Right lobe of liver (tissue), 4 donors: ENCODE measurements around the gene AFMID.
"Not testable (repeated sequence)": the region's sequence is repeated elsewhere in the genome, so short reads cannot be mapped to it uniquely, and the experiment has no call there.

ENCODE experiments used
- POLR2A ChIP-seq: fragments of 450-650 bp; IDR thresholded peaks from one replicate; pipeline ENCODE4 v1.6.1; 2017; ENCODE audit warnings: antibody characterized with exemption, mild to moderate bottlenecking
- TF ChIP-seq, protein P1 (sequence below), 4 donors: fragments of 200-600 bp in 3 of 4; fragments of 450-650 bp in 1 of 4; IDR thresholded peaks; one replicate each; pipeline versions ENCODE4 v1.5.1 to v1.8.0; 2016 to 2022; ENCODE audit warnings: antibody characterized with exemption in 4 of 4, mild to moderate bottlenecking in 2 of 4
- donor health status: DM: no; HTN: no; CAD: no.
- donor health status: DM: no; HTN: no; CAD: no.
- donor health status: DM: no; HTN: yes; CAD: no.

DNA sequence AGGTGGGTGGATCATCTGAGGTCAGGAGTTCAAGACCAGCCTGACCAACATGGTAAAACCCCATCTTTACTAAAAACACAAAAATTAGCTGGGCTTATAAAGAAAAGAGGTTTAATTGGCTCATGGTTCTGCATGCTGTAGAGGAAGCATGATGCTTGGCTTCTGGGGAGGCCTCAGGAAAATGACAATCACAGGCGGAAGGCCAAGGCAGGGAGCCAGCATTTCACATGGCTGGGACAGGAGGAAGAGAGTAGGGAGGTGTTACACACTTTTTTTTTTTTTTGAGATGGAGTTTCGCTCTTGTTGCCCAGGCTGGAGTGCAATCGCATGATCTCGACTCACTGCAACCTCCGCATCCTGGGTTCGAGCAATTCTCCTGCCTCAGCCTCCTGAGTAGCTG is 47.9 kb downstream of the AFMID start:
- TF ChIP-seq, protein P1, sequence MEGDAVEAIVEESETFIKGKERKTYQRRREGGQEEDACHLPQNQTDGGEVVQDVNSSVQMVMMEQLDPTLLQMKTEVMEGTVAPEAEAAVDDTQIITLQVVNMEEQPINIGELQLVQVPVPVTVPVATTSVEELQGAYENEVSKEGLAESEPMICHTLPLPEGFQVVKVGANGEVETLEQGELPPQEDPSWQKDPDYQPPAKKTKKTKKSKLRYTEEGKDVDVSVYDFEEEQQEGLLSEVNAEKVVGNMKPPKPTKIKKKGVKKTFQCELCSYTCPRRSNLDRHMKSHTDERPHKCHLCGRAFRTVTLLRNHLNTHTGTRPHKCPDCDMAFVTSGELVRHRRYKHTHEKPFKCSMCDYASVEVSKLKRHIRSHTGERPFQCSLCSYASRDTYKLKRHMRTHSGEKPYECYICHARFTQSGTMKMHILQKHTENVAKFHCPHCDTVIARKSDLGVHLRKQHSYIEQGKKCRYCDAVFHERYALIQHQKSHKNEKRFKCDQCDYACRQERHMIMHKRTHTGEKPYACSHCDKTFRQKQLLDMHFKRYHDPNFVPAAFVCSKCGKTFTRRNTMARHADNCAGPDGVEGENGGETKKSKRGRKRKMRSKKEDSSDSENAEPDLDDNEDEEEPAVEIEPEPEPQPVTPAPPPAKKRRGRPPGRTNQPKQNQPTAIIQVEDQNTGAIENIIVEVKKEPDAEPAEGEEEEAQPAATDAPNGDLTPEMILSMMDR (IDR thresholded peaks at IDR 0.05), result not testable (repeated sequence)
- TF ChIP-seq POLR2A, result not testable (repeated sequence)
